Fibroblast of villous mesenchyme (primary cell): ENCODE data around the gene AFTPH. TPM values are rescaled to one million over a fixed set of nuclear protein-coding genes. Genes with fewer than 3 reads are reported as not detected.

Experiments used
- DNase-seq: peaks from one replicate; pipeline ENCODE4 v3.0.0-alpha.2; 2010; ENCODE audit warnings: low read depth
- H3K4me3 ChIP-seq: 2 replicates; pipeline ENCODE4 v1.5.1; 2011; ENCODE audit warnings: low read depth, mild to moderate bottlenecking, low read length
- CTCF ChIP-seq: IDR thresholded peaks from 2 replicates; pipeline ENCODE4 v1.5.1; 2012; ENCODE audit warnings: low read depth, mild to moderate bottlenecking, low read length; ENCODE audit not compliant: insufficient read depth
- total RNA-seq: library from RNA; depleted of rRNA; stranded (reverse); fragments of >200 nt; gene quantifications from 2 replicates; pipeline ENCODE4 v1.2.3, GENCODE V29; 2012

AFTPH gene
- total RNA-seq, 1 donor: 40.2 TPM

GRCh38 chr2:64608867-64609226 is 84.7 kb downstream of the AFTPH start:
- no peak for DNase-seq
- peak overlapping the region; percentile 29 for H3K4me3 ChIP-seq
- no peak for TF ChIP-seq CTCF

GRCh38 chr2:64609227-64609941 is 85.3 kb downstream of the AFTPH start:
- H3K4me3 ChIP-seq: peak overlapping the region; percentile 47
- TF ChIP-seq CTCF: peak; percentile 12
- peak; percentile 36 for DNase-seq

GRCh38 chr2:64609942-64610281 is 85.8 kb downstream of the AFTPH start:
- no peak for TF ChIP-seq CTCF
- DNase-seq: no peak
- H3K4me3 ChIP-seq: no peak overlapping the region

- DNase-seq: no peak
- no peak for TF ChIP-seq CTCF
- H3K4me3 ChIP-seq: no peak overlapping the region
Measured at GRCh38 chr2:64610316-64610855, 86.3 kb downstream of the AFTPH start.

- no peak for DNase-seq
- TF ChIP-seq CTCF: no peak
- no peak overlapping the region for H3K4me3 ChIP-seq
Measured at GRCh38 chr2:64612575-64613195, 88.6 kb downstream of the AFTPH start.

GRCh38 chr2:64613276-64613675 is 89.1 kb downstream of the AFTPH start:
- H3K4me3 ChIP-seq: no peak overlapping the region
- no peak for TF ChIP-seq CTCF
- no peak for DNase-seq
